IMR-90 (cell line): ENCODE measurements around the gene AUTS2. TPM values are rescaled to one million over a fixed set of nuclear protein-coding genes. Genes with fewer than 3 reads are reported as not detected.

Source experiments
- ATAC-seq: fragments of 200-7000 bp; cut with Tn5 transposase; 2 replicates; pipeline ENCODE4 v1.9.1; 2020; ENCODE audit warnings: low read depth, mild to moderate bottlenecking, moderate library complexity
- BruUV-seq: library from RNA; stranded (reverse); fragments of 400-500 nt; replicated peaks from 2 replicates; lab custom pipeline; 2021; lab: Mats Ljungman, UMichigan
- CTCF ChIA-PET: fragments of 300-600 bp; formaldehyde crosslinking; extraction: SDS; loops from one replicate; lab custom pipeline; 2021; ENCODE audit warnings: antibody characterized with exemption; lab: Yijun Ruan, JAX
- POLR2A ChIA-PET: fragments of 300-600 bp; sonication (Branson Sonifier 250); formaldehyde crosslinking; loops from one replicate; lab custom pipeline; 2022; ENCODE audit warnings: antibody characterized with exemption; ENCODE audit not compliant: unreplicated experiment; lab: Charles Lee
- DNase-seq: peaks from one replicate; pipeline ENCODE4 v3.0.0; 2013
- H2AFZ ChIP-seq: replicated peaks from 2 replicates; pipeline ENCODE3; 2013; ENCODE audit warnings: low read length, mild to moderate bottlenecking; ENCODE audit not compliant: poor library complexity
- H2AK5ac ChIP-seq: 2 replicates; pipeline ENCODE4 v1.6.1; 2013; ENCODE audit warnings: low read depth, low read length, inconsistent platforms
- H2AK9ac ChIP-seq: replicated peaks from 2 replicates; pipeline ENCODE3; 2013; ENCODE audit warnings: mild to moderate bottlenecking, low read depth, low read length, moderate library complexity; ENCODE audit not compliant: poor library complexity
- H2BK120ac ChIP-seq: 2 replicates; pipeline ENCODE4 v1.6.1; 2013; ENCODE audit warnings: low read depth, low read length, inconsistent platforms
- H2BK15ac ChIP-seq: 3 replicates; pipeline ENCODE4 v1.6.1; 2013; ENCODE audit warnings: low read depth, low read length, inconsistent platforms
- H2BK20ac ChIP-seq: 2 replicates; pipeline ENCODE4 v1.6.1; 2013; ENCODE audit warnings: low read depth, mild to moderate bottlenecking, inconsistent platforms, low read length, moderate library complexity
- H2BK5ac ChIP-seq: 2 replicates; pipeline ENCODE4 v1.6.1; 2013; ENCODE audit warnings: mild to moderate bottlenecking, low read depth, low read length, inconsistent platforms; ENCODE audit not compliant: poor library complexity, severe bottlenecking
- H3K14ac ChIP-seq: replicated peaks from 2 replicates; pipeline ENCODE4 v1.6.1; 2013; ENCODE audit warnings: low read depth, low read length, inconsistent platforms
- H3K18ac ChIP-seq: 2 replicates; pipeline ENCODE4 v1.6.1; 2013; ENCODE audit warnings: low read depth, low read length, control low read depth
- H3K23ac ChIP-seq: 2 replicates; pipeline ENCODE4 v1.6.1; 2013; ENCODE audit warnings: low read depth, low read length, inconsistent platforms
- H3K27ac ChIP-seq: 2 replicates; pipeline ENCODE4 v1.5.1; 2013; ENCODE audit warnings: mild to moderate bottlenecking, control low read depth, low read length; ENCODE audit not compliant: insufficient read depth
- H3K27me3 ChIP-seq: 2 replicates; pipeline ENCODE4 v1.6.1; 2013; ENCODE audit warnings: low read length; ENCODE audit not compliant: control insufficient read depth, insufficient read depth
- H3K36me3 ChIP-seq: 2 replicates; pipeline ENCODE4 v1.6.1; 2013; ENCODE audit warnings: low read length, mixed read lengths; ENCODE audit not compliant: control insufficient read depth, insufficient read depth
- H3K4ac ChIP-seq: 2 replicates; pipeline ENCODE4 v1.6.1; 2013; ENCODE audit warnings: low read depth, low read length, inconsistent platforms
- H3K4me1 ChIP-seq: 2 replicates; pipeline ENCODE4 v1.6.1; 2013; ENCODE audit warnings: low read length, mixed read lengths; ENCODE audit not compliant: control insufficient read depth, insufficient read depth
- H3K4me2 ChIP-seq: 2 replicates; pipeline ENCODE4 v1.6.1; 2013; ENCODE audit warnings: low read depth, mild to moderate bottlenecking, control low read depth, low read length, moderate library complexity
- H3K4me3 ChIP-seq: 2 replicates; pipeline ENCODE4 v1.5.1; 2013; ENCODE audit warnings: low read depth, mild to moderate bottlenecking, control low read depth, low read length, moderate library complexity; ENCODE audit not compliant: insufficient read depth
- H3K56ac ChIP-seq: 2 replicates; pipeline ENCODE4 v1.6.1; 2013; ENCODE audit warnings: low read length, inconsistent platforms; ENCODE audit not compliant: insufficient read depth; ENCODE audit errors: extremely low read depth
- H3K79me1 ChIP-seq, 2 experiments: 2 replicates each; pipeline ENCODE4 v1.6.1; 2013; ENCODE audit warnings: low read length in 2 of 2, inconsistent platforms in 1 of 2, low read depth in 1 of 2
- H3K9ac ChIP-seq: 2 replicates; pipeline ENCODE4 v1.6.1; 2013; ENCODE audit warnings: low read depth, low read length, control low read depth
- H3K9me1 ChIP-seq: 2 replicates; pipeline ENCODE4 v1.6.1; 2013; ENCODE audit warnings: low read length, inconsistent platforms; ENCODE audit not compliant: insufficient read depth
- H3K9me3 ChIP-seq: 2 replicates; pipeline ENCODE4 v1.6.1; 2013; ENCODE audit warnings: low read length; ENCODE audit not compliant: control insufficient read depth, insufficient read depth
- H4K20me1 ChIP-seq: 2 replicates; pipeline ENCODE4 v1.6.1; 2013; ENCODE audit warnings: low read length, inconsistent platforms; ENCODE audit not compliant: insufficient read depth
- H4K5ac ChIP-seq: 2 replicates; pipeline ENCODE4 v1.6.1; 2013; ENCODE audit warnings: mild to moderate bottlenecking, low read depth, low read length, control low read depth
- H4K8ac ChIP-seq, 2 experiments: 2 replicates each; pipeline ENCODE4 v1.6.1; 2013; ENCODE audit warnings: low read depth in 2 of 2, low read length in 2 of 2, control low read depth in 1 of 2, inconsistent platforms in 1 of 2
- H4K91ac ChIP-seq: 2 replicates; pipeline ENCODE4 v1.6.1; 2013; ENCODE audit warnings: low read depth, low read length, inconsistent platforms; ENCODE audit not compliant: insufficient read depth
- CEBPB ChIP-seq: IDR thresholded peaks from 2 replicates; pipeline ENCODE4 v1.6.1; 2012; ENCODE audit warnings: low read depth, low read length, improper control_type of control experiment
- CHD1 ChIP-seq: IDR thresholded peaks from 2 replicates; pipeline ENCODE4 v1.6.1; 2012; ENCODE audit warnings: low read depth, low read length, improper control_type of control experiment
- FOS ChIP-seq: fragments of 150-350 bp; IDR thresholded peaks from 2 replicates; pipeline ENCODE4 v1.6.1; 2016; ENCODE audit warnings: low read depth, low read length
- MAZ ChIP-seq: IDR thresholded peaks from 2 replicates; pipeline ENCODE4 v1.6.1; 2012; ENCODE audit warnings: low read depth, mild to moderate bottlenecking, low read length, improper control_type of control experiment, moderate library complexity, borderline replicate concordance
- MXI1 ChIP-seq: IDR thresholded peaks from 2 replicates; pipeline ENCODE4 v1.6.1; 2012; ENCODE audit warnings: low read depth, mild to moderate bottlenecking, low read length, moderate library complexity, borderline replicate concordance
- NFE2L2 ChIP-seq: fragments of 150-350 bp; IDR thresholded peaks from 2 replicates; pipeline ENCODE4 v1.6.1; 2016; ENCODE audit warnings: low read depth, mild to moderate bottlenecking, low read length
- POLR2A ChIP-seq: IDR thresholded peaks from 2 replicates; pipeline ENCODE4 v1.6.1; 2012; ENCODE audit warnings: mild to moderate bottlenecking, low read depth, low read length
- RAD21 ChIP-seq: IDR thresholded peaks from 2 replicates; pipeline ENCODE4 v1.6.1; 2012; ENCODE audit warnings: low read length, improper control_type of control experiment
- RCOR1 ChIP-seq: IDR thresholded peaks from 2 replicates; pipeline ENCODE4 v1.6.1; 2012; ENCODE audit warnings: mild to moderate bottlenecking, low read length, improper control_type of control experiment; ENCODE audit not compliant: insufficient replicate concordance
- RFX5 ChIP-seq: IDR thresholded peaks from 2 replicates; pipeline ENCODE4 v1.8.0; 2012; ENCODE audit warnings: low read depth, mild to moderate bottlenecking, low read length, moderate library complexity
- SMC3 ChIP-seq: fragments of 150-350 bp; IDR thresholded peaks from 2 replicates; pipeline ENCODE4 v1.6.1; 2016; ENCODE audit warnings: low read depth, mild to moderate bottlenecking, antibody characterized with exemption, low read length, moderate library complexity
- WGBS, 2 experiments: methylation state at CpG; one replicate each; pipeline versions ENCODE4 v1.1.5 to v1.1.7; 2013; ENCODE audit warnings: missing lambda C conversion rate in 2 of 2; ENCODE audit not compliant: insufficient read length in 1 of 2; ENCODE audit errors: extremely low coverage in 2 of 2; 5-methylcytosine and 5-hydroxymethylcytosine counted together
- dilution Hi-C: fragments of 300-500 bp; cut with HindIII; formaldehyde crosslinking; loops from one replicate; pipeline ENCODE4 v1.14.3; 2018; ENCODE audit warnings: low sequenced_read_pairs; ENCODE audit not compliant: unreplicated experiment
- in situ Hi-C: fragments of 300-500 bp; cut with MboI; formaldehyde crosslinking; loops from 3 replicates; pipeline ENCODE4 v1.14.3; 2019; ENCODE audit warnings: low sequenced_read_pairs, inconsistent platforms, mixed read lengths
- intact Hi-C: fragments of 100-400 bp; cut with micrococcal nuclease; formaldehyde crosslinking; loops from 2 replicates; pipeline ENCODE4 v1.10.0; 2022
- polyA plus RNA-seq, 3 experiments: library from polyadenylated mRNA; depleted of rRNA; stranded (reverse); fragments of >200 nt; gene quantifications; 2 replicates each; pipeline ENCODE4 v1.2.3, GENCODE V29; 2012; ENCODE audit warnings: low replicate concordance in 1 of 3
- total RNA-seq: library from RNA; depleted of rRNA; stranded (reverse); fragments of >200 nt; gene quantifications from 2 replicates; pipeline ENCODE4 v1.2.3, GENCODE V29; 2012
- TF ChIP-seq, protein P1 (sequence below): fragments of 150-350 bp; IDR thresholded peaks from 2 replicates; pipeline ENCODE4 v1.6.1; 2017; ENCODE audit warnings: mild to moderate bottlenecking, antibody characterized with exemption, low read length, low read depth
- TF ChIP-seq, protein P2 (sequence below): fragments of 150-350 bp; IDR thresholded peaks from 2 replicates; pipeline ENCODE4 v1.6.1; 2016; ENCODE audit warnings: low read depth, mild to moderate bottlenecking, low read length, moderate library complexity, borderline replicate concordance
- TF ChIP-seq, protein P3 (sequence below): conservative IDR thresholded peaks from 2 replicates; pipeline ENCODE4 v1.5.1; 2012; ENCODE audit warnings: mild to moderate bottlenecking, low read depth, low read length, improper control_type of control experiment

Gene AUTS2
- total and polyA plus RNA-seq, 2 of the 4 experiments (the other 2 are of a cell fraction), result 0.90 to 3.0 TPM

DNA sequence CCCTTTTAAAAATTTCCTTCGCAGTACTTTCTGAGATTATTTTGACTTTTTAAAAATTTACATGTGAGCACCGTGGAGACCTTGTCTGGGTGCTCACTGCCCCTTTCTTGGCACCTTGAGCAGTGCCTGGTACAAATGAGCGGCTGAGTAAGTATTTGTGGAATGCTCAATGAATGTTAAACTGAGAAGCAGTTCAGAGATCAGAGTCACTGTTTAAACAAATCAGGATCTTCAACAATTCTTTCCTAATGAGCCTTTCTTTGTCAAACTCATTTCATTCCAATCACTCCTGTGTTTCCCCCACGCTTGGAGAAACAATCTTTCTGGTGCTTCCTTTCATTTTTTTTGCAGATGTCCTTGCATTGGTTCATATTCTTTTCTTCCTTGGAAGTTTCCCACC, 922.3 kb downstream of the AUTS2 start:
- no peak overlapping the region for H2AK9ac ChIP-seq
- dilution Hi-C loops (no loop called here), intact Hi-C loops (no loop called here), in situ Hi-C loops (no loop called here)
- no peaks in the 10 kb centered on the region for H3K36me3 ChIP-seq
- H2BK15ac ChIP-seq, result no peak overlapping the region
- H3K56ac ChIP-seq, result no peak overlapping the region
- H4K5ac ChIP-seq, result no peak overlapping the region
- H3K4ac ChIP-seq, result no peak overlapping the region
- H4K8ac ChIP-seq, result no peak overlapping the region
- H3K9ac ChIP-seq, result no peak overlapping the region
- no TSS peak for BruUV-seq
- no peak overlapping the region for H4K91ac ChIP-seq
- H3K14ac ChIP-seq, result no peak overlapping the region
- H3K18ac ChIP-seq, result no peak overlapping the region
- peak; percentile 5 for DNase-seq
- H2BK5ac ChIP-seq, result no peak overlapping the region
- TF ChIP-seq FOS, result no peak
- TF ChIP-seq CEBPB, result no peak
- TF ChIP-seq, protein P1, sequence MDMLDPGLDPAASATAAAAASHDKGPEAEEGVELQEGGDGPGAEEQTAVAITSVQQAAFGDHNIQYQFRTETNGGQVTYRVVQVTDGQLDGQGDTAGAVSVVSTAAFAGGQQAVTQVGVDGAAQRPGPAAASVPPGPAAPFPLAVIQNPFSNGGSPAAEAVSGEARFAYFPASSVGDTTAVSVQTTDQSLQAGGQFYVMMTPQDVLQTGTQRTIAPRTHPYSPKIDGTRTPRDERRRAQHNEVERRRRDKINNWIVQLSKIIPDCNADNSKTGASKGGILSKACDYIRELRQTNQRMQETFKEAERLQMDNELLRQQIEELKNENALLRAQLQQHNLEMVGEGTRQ, result no peak
- TF ChIP-seq MXI1, result no peak
- TF ChIP-seq, protein P2, sequence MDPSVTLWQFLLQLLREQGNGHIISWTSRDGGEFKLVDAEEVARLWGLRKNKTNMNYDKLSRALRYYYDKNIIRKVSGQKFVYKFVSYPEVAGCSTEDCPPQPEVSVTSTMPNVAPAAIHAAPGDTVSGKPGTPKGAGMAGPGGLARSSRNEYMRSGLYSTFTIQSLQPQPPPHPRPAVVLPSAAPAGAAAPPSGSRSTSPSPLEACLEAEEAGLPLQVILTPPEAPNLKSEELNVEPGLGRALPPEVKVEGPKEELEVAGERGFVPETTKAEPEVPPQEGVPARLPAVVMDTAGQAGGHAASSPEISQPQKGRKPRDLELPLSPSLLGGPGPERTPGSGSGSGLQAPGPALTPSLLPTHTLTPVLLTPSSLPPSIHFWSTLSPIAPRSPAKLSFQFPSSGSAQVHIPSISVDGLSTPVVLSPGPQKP, result no peak
- TF ChIP-seq, protein P3, sequence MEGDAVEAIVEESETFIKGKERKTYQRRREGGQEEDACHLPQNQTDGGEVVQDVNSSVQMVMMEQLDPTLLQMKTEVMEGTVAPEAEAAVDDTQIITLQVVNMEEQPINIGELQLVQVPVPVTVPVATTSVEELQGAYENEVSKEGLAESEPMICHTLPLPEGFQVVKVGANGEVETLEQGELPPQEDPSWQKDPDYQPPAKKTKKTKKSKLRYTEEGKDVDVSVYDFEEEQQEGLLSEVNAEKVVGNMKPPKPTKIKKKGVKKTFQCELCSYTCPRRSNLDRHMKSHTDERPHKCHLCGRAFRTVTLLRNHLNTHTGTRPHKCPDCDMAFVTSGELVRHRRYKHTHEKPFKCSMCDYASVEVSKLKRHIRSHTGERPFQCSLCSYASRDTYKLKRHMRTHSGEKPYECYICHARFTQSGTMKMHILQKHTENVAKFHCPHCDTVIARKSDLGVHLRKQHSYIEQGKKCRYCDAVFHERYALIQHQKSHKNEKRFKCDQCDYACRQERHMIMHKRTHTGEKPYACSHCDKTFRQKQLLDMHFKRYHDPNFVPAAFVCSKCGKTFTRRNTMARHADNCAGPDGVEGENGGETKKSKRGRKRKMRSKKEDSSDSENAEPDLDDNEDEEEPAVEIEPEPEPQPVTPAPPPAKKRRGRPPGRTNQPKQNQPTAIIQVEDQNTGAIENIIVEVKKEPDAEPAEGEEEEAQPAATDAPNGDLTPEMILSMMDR, result no peak
- TF ChIP-seq POLR2A, result no peak
- no peak for TF ChIP-seq SMC3
- TF ChIP-seq RAD21, result no peak
- no peak for TF ChIP-seq RCOR1
- no peak for TF ChIP-seq CHD1
- no peak for TF ChIP-seq NFE2L2
- no peak for TF ChIP-seq RFX5
- no peak for TF ChIP-seq MAZ
- peak; percentile 54 for ATAC-seq
- no peak overlapping the region for H2BK120ac ChIP-seq
- no peak overlapping the region for H3K4me2 ChIP-seq
- H3K79me1 ChIP-seq, result no peaks in the 10 kb centered on the region
- no peaks in the 10 kb centered on the region for H3K9me1 ChIP-seq
- H3K9me3 ChIP-seq, result no peaks in the 10 kb centered on the region
- ChIA-PET POLR2A (no interaction called here), CTCF (no interaction called here)
- no peaks in the 10 kb centered on the region for H3K27me3 ChIP-seq
- H2BK20ac ChIP-seq, result no peak overlapping the region
- no peak overlapping the region for H2AFZ ChIP-seq
- no peak overlapping the region for H3K23ac ChIP-seq
- no peaks in the 10 kb centered on the region for H3K4me1 ChIP-seq
- no peak overlapping the region for H3K27ac ChIP-seq
- no peak overlapping the region for H2AK5ac ChIP-seq
- 20% methylated on average over 1 of the region's 4 CpGs; no CpG with 5 or more reads in 1 of the 2 experiments for WGBS, 2 experiments
- no peak overlapping the region for H3K4me3 ChIP-seq
- no peaks in the 10 kb centered on the region for H4K20me1 ChIP-seq
